ENCODE measurements around the gene BBS10. TPM values are rescaled to one million over a fixed set of nuclear protein-coding genes. Genes with fewer than 3 reads are reported as not detected.
"Not testable (repeated sequence)": the region's sequence is repeated elsewhere in the genome, so short reads cannot be mapped to it uniquely, and the experiment has no call there.

BBS10 gene
- total RNA-seq, 1 donor, result 2.3 TPM

GRCh38 chr12:76346798-76347420, 1.3 kb downstream of the BBS10 start:
- no peaks in the 10 kb centered on the region for H3K27me3 ChIP-seq (ENCODE audit: insufficient read depth, low read length)
- H3K9me3 ChIP-seq (ENCODE audit: low read depth, low read length), result no peaks in the 10 kb centered on the region
- peaks cover 21% of the 10 kb centered on the region for H3K4me1 ChIP-seq (ENCODE audit: insufficient read depth, low read length)
- H3K4me3 ChIP-seq (ENCODE audit: low read length), result no peak overlapping the region

DNA sequence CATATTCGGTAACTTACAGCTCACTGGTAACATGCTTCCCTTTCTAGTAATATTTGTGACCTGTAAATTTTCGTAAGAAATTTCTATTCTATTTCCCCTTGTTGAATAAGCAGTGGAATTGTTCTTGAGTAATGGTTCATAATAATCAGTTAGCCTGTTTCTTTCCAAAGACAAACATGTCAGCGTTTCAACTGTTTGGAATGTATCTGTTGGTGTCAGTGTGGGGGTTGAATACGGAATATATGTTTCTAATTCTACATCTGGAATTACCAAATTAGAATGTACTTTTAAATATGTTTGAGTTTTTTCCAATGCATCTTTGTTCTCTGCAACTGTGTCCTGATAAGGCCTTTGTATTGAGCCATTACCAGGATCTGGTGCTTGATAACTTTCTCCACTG, 2.0 kb downstream of the BBS10 start:
- Histone ChIP-seq H3K27me3 (ENCODE audit: insufficient read depth, low read length) (no peaks in the 10 kb centered on the region), H3K9me3 (ENCODE audit: low read depth, low read length) (no peaks in the 10 kb centered on the region), H3K4me1 (ENCODE audit: insufficient read depth, low read length) (peaks cover 21% of the 10 kb centered on the region), H3K4me3 (ENCODE audit: low read length) (no peak overlapping the region)

DNA sequence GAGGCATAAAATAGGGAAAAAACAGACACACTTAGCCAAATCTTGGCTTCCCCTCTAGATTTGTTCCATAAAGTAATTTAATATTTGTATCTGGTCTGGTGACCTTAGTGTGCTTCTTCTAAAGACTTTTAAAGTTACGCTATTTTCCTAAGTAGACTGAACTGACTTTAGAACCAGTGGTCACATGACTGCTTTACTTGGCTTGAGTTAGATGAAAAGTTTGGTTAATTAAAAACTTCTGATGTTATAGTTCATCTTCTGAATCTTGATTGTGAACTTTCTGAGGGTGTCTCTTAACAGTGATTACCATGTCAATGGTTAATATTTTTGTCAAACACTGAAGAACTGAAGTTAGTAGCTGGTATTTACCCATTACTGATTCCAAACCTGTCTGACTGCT, 2.6 kb downstream of the BBS10 start:
- Histone ChIP-seq H3K27me3 (ENCODE audit: insufficient read depth, low read length) (no peaks in the 10 kb centered on the region), H3K4me1 (ENCODE audit: insufficient read depth, low read length) (peaks cover 21% of the 10 kb centered on the region), H3K4me3 (ENCODE audit: low read length) (no peak overlapping the region), H3K9me3 (ENCODE audit: low read depth, low read length) (no peaks in the 10 kb centered on the region)

DNA sequence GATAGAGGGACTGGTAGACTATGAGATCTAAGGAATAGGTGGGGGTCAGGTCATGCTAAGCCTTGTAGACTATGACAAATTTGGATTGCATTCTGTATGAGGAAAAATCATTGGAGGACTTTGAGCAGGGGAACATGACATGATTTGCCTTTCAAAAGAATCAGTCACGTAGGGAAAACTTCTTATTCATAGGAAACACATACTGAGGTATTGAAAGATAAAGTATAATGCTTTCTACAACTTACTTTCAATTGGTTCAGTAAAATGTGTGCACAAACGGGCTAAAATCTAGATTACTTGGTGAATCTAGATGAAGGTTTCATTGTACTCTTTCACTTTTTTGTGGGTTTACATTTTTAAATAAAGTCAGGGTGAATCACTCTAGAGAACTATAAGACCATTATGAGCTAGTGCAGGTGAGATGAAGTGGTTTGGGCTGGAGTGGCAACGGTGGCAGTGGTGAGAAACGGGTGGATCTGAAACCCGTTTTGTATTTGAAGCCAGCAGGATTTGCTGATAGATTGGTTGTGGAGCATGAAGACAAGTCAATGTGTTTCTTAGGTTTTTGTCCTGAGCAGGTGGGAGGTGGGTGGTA, 6.7 kb downstream of the BBS10 start:
- Histone ChIP-seq H3K27me3 (ENCODE audit: insufficient read depth, low read length) (no peaks in the 10 kb centered on the region), H3K4me3 (ENCODE audit: low read length) (no peak overlapping the region), H3K4me1 (ENCODE audit: insufficient read depth, low read length) (no peaks in the 10 kb centered on the region), H3K9me3 (ENCODE audit: low read depth, low read length) (no peaks in the 10 kb centered on the region)

DNA sequence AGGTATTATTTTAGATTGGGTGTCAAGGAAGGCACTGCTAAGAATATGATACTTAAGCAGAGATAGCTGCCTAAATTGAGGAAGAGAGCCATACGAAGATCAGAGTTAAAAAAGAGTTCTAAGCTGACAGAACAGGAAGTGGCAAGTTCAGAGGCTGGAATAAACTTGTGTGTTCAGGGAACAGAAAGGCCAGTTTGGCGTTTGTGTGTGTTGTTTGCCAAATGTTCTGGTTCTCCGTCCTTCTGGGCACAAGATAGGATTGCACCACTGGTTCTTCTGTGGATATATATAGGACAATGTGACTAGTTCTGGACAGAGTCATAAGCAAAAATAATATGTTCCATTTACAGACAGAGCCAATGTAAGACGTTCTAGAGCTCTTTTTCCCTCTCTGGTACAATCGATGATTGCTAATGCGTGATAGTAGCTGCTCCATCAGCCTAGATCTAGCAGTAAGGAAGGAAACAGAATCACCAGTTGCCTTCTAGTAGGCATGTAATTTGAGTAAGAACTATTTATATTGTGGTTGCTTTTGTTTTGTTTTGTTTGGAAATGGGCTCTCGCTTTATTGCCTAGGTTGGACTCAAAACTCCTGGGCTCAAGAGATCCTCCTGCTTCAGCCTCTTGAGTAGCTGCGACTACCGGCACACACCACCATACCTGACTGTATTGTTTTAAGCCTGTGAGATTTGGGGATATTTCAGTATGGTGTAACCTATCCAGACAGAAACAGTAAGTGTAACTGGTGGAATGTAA, 7.4 kb downstream of the BBS10 start:
- Histone ChIP-seq H3K9me3 (ENCODE audit: low read depth, low read length) (no peaks in the 10 kb centered on the region), H3K4me1 (ENCODE audit: insufficient read depth, low read length) (no peaks in the 10 kb centered on the region), H3K27me3 (ENCODE audit: insufficient read depth, low read length) (no peaks in the 10 kb centered on the region), H3K4me3 (ENCODE audit: low read length) (no peak overlapping the region)

- Histone ChIP-seq H3K27me3 (ENCODE audit: insufficient read depth, low read length) (no peaks in the 10 kb centered on the region), H3K4me1 (ENCODE audit: insufficient read depth, low read length) (no peaks in the 10 kb centered on the region), H3K4me3 (ENCODE audit: low read length) (no peak overlapping the region), H3K9me3 (ENCODE audit: low read depth, low read length) (no peaks in the 10 kb centered on the region)
Observed at GRCh38 chr12:76337583-76337982, 10.6 kb downstream of the BBS10 start.

DNA sequence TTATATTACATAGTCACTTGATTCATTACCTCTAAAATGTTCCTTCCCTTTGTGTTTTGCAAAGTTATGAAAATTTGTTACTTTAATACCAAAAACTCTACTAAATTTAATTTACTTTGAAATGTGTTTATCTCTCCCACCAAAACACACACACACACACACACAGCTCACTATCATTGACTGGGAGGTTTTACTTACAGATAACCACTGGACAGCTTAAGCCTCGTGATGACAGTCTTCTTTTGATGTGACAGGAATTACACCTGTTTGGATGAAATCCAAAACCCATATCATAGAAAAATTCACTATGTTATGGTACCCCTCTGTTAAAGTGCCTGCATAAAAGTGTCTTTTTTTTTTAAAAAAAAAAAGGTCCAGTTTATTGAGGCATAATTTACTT, 15.6 kb downstream of the BBS10 start:
- H3K27me3 ChIP-seq (ENCODE audit: insufficient read depth, low read length), result no peaks in the 10 kb centered on the region
- no peak overlapping the region for H3K4me3 ChIP-seq (ENCODE audit: low read length)
- no peaks in the 10 kb centered on the region for H3K4me1 ChIP-seq (ENCODE audit: insufficient read depth, low read length)
- no peaks in the 10 kb centered on the region for H3K9me3 ChIP-seq (ENCODE audit: low read depth, low read length)

DNA sequence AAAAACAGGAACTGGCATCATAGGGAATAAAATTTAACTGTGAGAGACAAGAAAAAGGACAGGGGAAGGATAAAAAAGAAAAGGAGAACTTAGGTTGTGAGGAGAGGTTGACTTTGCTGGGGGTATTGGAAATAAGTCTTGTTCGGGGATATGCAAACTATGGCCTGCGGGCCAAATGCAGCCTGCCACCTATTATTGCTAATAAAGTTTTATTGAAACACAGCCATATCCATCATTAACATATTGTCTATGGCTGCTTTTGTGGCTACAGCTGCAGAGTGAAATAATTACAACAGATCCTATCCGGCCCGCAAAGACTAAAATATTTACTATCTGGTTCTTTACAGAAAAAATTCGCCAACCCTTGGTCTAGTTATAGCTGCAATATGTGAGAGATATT, 18.6 kb downstream of the BBS10 start:
- Histone ChIP-seq H3K27me3 (ENCODE audit: insufficient read depth, low read length) (no peaks in the 10 kb centered on the region), H3K9me3 (ENCODE audit: low read depth, low read length) (no peaks in the 10 kb centered on the region), H3K4me3 (ENCODE audit: low read length) (no peak overlapping the region), H3K4me1 (ENCODE audit: insufficient read depth, low read length) (no peaks in the 10 kb centered on the region)

- H3K9me3 ChIP-seq (ENCODE audit: low read depth, low read length), result no peaks in the 10 kb centered on the region
Observed at GRCh38 chr12:76329159-76329558, 19.1 kb downstream of the BBS10 start.

GRCh38 chr12:76319595-76320319, 28.5 kb downstream of the BBS10 start:
- H3K4me3 ChIP-seq (ENCODE audit: low read length); H3K4me1 ChIP-seq (ENCODE audit: insufficient read depth, low read length); H3K9me3 ChIP-seq (ENCODE audit: low read depth, low read length): not testable (repeated sequence)

More at GRCh38 chr12:76329159-76329558, 19.1 kb downstream of the BBS10 start:
- H3K4me1 ChIP-seq (ENCODE audit: insufficient read depth, low read length), result no peaks in the 10 kb centered on the region
- H3K4me3 ChIP-seq (ENCODE audit: low read length), result no peak overlapping the region
- no peaks in the 10 kb centered on the region for H3K27me3 ChIP-seq (ENCODE audit: insufficient read depth, low read length)

GRCh38 chr12:76318773-76319594, 29.2 kb downstream of the BBS10 start:
- Histone ChIP-seq H3K9me3 (ENCODE audit: low read depth, low read length) (no peaks in the 10 kb centered on the region), H3K4me3 (ENCODE audit: low read length) (no peak overlapping the region), H3K4me1 (ENCODE audit: insufficient read depth, low read length) (no peaks in the 10 kb centered on the region), H3K27me3 (ENCODE audit: insufficient read depth, low read length) (no peaks in the 10 kb centered on the region)

More at GRCh38 chr12:76319595-76320319, 28.5 kb downstream of the BBS10 start:
- not testable (repeated sequence) for H3K27me3 ChIP-seq (ENCODE audit: insufficient read depth, low read length)

DNA sequence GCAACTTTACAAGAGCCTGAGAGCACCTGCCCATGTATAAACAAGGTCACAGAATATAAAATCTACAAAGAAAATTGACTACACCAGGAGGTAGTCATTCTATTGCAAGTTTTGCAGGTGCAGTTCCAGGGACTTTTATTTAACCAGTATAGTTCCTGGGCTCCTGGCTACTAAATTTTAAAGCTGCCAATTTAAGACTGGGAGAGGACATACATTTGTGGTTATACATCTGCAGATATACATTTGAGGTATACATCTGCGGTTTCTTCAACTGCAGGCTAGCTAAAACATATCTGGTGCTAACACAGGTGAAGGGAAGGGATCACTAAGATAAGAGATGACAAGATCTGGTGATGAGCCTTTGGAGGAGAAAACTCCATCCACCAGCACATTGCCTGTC, 30.2 kb downstream of the BBS10 start:
- H3K4me1 ChIP-seq (ENCODE audit: insufficient read depth, low read length), result no peaks in the 10 kb centered on the region
- no peaks in the 10 kb centered on the region for H3K27me3 ChIP-seq (ENCODE audit: insufficient read depth, low read length)

GRCh38 chr12:76316468-76316867, 31.7 kb downstream of the BBS10 start:
- Histone ChIP-seq H3K9me3 (ENCODE audit: low read depth, low read length) (no peaks in the 10 kb centered on the region), H3K27me3 (ENCODE audit: insufficient read depth, low read length) (no peaks in the 10 kb centered on the region), H3K4me3 (ENCODE audit: low read length) (no peak overlapping the region), H3K4me1 (ENCODE audit: insufficient read depth, low read length) (no peaks in the 10 kb centered on the region)

More for the DNA sequence above, 30.2 kb downstream of the BBS10 start:
- H3K9me3 ChIP-seq (ENCODE audit: low read depth, low read length), result no peaks in the 10 kb centered on the region
- no peak overlapping the region for H3K4me3 ChIP-seq (ENCODE audit: low read length)

DNA sequence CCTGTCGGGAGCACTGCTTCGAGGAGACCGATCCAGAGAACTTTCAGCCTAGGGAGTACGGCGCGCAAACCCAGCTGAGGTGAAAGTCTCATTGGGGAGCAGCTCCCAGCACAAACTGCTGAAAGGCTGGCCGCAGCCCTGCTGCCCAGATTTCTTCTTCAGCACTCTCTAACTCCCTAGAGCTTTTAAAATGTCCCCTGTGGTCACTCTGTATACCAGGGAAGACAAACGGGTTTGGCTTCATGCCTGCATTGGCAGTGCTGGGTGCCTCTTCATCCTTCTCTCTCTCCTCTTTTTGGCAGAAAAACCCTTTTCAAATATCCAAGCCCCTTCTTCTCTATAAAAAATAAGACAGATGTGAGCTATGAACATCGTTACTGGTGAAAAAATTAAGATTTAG, 34.9 kb downstream of the BBS10 start:
- Histone ChIP-seq H3K9me3 (ENCODE audit: low read depth, low read length) (no peaks in the 10 kb centered on the region), H3K27me3 (ENCODE audit: insufficient read depth, low read length) (no peaks in the 10 kb centered on the region), H3K4me1 (ENCODE audit: insufficient read depth, low read length) (no peaks in the 10 kb centered on the region), H3K4me3 (ENCODE audit: low read length) (no peak overlapping the region)
